ENCODE results near the gene HPS4.

- TF ChIP-seq, protein P1, sequence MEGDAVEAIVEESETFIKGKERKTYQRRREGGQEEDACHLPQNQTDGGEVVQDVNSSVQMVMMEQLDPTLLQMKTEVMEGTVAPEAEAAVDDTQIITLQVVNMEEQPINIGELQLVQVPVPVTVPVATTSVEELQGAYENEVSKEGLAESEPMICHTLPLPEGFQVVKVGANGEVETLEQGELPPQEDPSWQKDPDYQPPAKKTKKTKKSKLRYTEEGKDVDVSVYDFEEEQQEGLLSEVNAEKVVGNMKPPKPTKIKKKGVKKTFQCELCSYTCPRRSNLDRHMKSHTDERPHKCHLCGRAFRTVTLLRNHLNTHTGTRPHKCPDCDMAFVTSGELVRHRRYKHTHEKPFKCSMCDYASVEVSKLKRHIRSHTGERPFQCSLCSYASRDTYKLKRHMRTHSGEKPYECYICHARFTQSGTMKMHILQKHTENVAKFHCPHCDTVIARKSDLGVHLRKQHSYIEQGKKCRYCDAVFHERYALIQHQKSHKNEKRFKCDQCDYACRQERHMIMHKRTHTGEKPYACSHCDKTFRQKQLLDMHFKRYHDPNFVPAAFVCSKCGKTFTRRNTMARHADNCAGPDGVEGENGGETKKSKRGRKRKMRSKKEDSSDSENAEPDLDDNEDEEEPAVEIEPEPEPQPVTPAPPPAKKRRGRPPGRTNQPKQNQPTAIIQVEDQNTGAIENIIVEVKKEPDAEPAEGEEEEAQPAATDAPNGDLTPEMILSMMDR (IDR thresholded peaks at IDR 0.05; ENCODE audit: insufficient read depth, low read depth, low read length) = no peak
- no peak for TF ChIP-seq EZH2 (IDR thresholded peaks at IDR 0.05; ENCODE audit: insufficient read depth, low read length)
Measured at GRCh38 chr22:26524870-26525269, 41.3 kb upstream of the HPS4 start.
